AML-193 (cell line): ENCODE data around the gene TUBB4B.
"Not testable (repeated sequence)": the region's sequence is repeated elsewhere in the genome, so short reads cannot be mapped to it uniquely, and the experiment has no call there.

Experiments used
- DNase-seq, 2 experiments: peaks; one replicate each; lab custom pipeline; 2025; lab: John Stamatoyannopoulos, UW

Gene TUBB4B

DNA sequence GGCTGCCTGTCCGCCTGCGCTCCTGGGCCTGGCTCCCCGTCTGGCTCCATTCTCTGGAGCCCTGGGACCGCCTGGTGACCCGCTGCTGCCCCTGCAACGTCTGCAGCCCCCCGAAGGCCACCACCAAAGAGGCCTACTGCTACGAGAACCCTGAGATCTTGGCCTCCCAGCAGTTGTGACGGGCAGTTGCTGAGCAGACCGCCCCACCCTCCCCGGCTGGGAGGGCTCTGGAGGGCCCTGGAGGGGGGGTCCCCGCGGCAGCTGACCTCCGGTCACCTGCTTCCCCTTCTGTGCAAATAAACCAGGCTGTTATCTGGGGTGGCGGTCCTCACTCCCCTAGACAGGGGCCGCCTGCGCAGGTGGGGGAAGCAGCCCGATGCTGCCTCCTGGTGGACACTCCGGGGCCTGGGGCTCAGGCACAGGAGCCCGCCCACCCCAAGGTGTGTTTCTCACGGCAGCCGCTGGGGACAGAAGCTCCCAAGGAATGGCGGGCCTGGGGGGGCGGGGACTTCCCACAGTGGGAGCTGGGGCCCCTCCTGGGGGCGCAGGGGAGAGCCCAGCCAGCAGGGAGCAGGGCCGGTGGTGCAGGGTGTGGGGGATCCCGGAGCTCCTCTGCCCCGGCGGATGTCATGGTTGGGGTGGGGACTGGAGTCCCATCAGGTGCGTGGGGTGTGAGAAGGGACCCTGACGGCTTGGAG is 4.7 kb upstream of the TUBB4B start:
- DNase-seq: peak; percentile 55 to 71

DNA sequence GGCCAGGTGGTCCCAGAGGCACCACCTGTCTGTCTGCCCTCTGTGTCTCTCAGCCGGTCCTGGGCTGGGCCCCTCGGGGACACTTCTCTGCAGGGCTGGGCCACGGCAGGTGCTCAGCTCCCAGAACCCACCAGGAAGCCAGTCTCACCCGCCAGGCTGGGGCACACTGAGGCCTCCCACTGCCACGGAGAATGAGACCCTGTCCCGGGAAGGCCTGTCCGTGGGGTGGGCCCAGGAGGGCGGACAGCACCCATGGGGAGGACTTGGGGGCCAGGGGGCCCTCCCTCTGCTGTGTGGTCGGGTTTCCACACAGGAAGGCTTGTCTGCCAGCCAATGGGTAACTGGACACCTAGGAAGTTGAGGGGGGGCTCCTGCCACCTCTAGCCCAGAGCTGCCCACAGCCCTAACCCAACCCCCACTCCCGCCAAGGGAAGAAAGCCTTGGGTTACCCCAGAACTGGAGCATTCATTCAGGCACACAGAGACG is 4.1 kb upstream of the TUBB4B start:
- DNase-seq: no peak

DNA sequence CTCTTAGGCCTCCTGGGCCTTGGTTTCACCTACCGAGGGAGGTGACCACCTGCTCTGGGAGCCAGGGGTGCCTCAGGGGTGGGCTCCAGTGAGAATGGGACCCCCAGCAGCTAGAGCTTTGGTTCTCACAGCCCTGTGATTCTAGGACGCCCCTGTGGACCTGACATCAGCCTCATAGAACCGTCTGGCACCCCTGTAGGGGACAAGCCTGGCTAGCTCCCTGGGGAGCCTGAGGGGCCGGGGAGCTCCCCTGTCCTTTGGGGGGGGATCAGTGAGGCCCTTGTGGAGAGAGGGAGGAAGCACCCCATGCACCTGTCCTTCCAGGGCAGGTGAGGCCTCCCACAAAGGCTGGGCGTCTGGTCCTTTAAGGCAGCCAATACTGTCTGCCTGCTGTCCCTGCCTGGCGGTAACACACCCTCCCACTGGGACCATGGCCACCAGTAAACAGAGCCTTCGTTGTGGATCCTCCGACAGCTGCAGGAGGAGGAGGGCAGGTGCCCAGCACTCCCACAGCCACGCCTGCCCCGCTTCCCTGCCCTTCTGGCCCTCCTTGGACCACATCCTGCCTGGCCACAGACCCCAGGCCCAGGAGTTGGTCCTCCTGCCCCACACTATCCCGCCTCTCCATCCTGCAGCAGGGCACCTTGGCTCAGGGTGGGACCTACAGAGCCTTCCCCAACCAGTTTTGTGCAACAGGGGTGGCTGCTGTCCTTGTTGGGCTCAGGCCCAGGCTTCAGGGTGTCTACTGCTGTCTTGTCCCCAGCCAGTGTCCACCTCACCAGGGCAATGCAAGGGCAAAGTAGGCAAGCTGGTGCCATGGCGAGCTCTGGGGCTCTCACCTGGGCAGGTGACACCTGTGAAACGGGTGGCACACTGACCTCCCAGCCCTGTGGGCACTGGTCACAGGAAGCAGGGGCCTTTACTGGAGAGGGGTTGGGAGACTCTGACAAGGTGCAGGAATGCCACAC is 3.0 kb upstream of the TUBB4B start:
- DNase-seq: no peak

DNA sequence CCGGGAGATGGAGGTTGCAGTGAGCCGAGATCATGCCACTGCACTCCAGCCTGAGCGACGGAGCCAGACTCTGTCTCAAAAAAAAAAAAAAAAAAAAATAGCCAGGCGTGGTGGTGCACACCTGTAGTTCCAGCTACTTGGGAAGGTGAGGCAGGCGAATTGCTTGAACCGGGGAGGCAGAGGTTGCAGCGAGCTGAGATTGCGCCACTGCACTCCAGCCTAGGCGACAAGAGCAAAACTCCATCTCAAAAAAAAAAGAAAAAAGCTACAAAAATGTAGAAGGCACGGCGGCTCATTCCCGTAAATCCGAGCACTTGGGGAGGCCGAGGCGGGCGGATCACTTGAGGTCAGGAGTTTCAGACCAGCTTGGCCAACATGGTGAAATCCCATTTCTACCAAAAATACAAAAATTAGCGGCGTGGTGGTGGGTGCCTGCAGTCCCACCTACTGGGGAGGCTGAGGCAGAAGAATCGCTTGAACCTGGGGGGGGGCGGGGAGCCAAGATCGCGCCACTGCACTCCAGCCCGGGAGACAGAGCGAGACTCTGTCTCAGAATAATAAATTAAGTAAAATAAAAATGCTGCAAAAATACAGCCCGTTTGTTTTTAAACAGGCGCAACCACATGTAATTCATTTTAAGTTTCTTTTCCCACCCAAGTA is 1.4 kb upstream of the TUBB4B start:
- not testable (repeated sequence) for DNase-seq

DNA sequence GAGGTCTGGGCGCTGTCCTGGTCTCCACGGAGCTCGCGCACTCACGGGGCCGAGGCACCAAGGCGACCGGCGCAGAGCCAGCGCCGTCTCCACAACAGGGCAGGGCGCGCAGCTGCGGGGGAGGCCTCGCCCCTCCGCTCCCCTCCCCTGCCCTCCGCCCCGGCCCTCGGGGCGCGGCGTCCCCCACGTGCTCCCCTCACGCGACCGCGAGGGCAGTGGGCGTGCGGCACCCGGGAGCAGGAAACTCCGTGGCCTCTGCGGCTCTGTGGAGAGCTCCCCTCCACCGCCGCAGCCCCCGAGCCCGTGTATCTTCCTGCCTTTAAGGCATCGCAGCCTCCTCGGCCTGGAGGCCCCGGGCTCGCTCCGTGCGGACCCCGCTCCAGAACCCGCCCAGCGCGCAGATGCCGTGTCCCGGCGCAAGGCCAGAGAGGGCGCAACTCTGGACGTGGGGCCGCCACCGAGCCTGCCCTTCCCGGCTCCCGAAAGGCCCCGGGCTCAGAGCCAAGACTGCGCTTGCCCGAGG is 708 bp upstream of the TUBB4B start:
- DNase-seq: peak; percentile 54 to 63

DNA sequence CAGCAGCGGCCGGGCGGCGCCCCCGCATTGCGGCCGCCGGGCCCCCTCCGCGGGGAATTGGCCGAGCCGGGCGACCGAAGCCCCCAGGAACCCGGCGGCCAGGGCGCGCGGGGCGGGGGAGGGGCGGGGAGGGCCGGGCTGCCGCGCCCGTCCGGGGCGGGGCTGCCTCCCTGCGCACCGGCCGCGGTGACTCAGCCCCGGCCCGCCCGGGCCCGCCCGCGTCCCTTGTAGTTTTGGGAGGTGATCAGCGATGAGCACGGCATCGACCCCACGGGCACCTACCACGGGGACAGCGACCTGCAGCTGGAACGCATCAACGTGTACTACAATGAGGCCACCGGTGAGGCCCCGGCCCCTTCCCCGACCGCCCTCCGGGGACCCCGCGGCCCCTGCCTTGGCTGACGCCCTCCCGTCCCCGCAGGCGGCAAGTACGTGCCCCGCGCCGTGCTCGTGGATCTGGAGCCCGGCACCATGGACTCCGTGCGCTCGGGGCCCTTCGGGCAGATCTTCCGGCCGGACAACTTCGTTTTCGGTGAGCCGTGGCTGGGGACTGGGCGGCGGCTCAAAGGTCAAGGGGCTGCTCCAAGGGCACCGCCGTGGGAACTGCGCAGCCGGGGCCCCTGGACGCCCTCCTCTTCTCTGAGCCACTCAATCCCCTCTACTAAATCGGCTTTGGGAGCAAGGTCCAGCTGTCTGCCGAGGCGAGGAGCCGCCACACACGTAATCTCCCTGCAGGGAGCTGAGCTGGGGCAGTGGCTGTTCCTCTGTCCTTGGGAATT is 592 bp downstream of the TUBB4B start:
- DNase-seq: peak in 1 of 2 experiments; percentile 7

DNA sequence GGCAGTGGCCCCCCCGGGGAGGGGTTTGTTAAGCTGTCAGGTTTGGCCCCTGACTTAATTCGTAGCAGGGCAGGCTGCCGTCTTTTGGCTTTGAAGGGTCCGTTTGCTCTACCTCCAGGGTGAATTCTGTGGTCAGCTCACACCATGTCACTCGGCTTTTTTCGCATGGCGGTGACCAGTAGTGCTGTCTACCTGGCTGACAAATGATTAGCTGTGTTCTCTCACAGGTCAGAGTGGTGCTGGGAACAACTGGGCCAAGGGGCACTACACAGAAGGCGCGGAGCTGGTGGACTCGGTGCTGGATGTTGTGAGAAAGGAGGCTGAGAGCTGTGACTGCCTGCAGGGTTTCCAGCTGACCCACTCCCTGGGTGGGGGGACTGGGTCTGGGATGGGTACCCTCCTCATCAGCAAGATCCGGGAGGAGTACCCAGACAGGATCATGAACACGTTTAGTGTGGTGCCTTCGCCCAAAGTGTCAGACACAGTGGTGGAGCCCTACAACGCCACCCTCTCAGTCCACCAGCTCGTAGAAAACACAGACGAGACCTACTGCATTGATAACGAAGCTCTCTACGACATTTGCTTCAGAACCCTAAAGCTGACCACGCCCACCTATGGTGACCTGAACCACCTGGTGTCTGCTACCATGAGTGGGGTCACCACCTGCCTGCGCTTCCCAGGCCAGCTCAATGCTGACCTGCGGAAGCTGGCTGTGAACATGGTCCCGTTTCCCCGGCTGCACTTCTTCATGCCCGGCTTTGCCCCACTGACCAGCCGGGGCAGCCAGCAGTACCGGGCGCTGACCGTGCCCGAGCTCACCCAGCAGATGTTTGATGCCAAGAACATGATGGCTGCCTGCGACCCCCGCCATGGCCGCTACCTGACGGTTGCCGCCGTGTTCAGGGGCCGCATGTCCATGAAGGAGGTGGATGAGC is 1.4 kb downstream of the TUBB4B start:
- no peak for DNase-seq

DNA sequence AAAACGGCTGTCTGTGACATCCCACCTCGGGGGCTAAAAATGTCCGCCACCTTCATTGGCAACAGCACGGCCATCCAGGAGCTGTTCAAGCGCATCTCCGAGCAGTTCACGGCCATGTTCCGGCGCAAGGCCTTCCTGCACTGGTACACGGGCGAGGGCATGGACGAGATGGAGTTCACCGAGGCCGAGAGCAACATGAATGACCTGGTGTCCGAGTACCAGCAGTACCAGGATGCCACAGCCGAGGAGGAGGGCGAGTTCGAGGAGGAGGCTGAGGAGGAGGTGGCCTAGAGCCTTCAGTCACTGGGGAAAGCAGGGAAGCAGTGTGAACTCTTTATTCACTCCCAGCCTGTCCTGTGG is 2.2 kb downstream of the TUBB4B start:
- not testable (repeated sequence) for DNase-seq

DNA sequence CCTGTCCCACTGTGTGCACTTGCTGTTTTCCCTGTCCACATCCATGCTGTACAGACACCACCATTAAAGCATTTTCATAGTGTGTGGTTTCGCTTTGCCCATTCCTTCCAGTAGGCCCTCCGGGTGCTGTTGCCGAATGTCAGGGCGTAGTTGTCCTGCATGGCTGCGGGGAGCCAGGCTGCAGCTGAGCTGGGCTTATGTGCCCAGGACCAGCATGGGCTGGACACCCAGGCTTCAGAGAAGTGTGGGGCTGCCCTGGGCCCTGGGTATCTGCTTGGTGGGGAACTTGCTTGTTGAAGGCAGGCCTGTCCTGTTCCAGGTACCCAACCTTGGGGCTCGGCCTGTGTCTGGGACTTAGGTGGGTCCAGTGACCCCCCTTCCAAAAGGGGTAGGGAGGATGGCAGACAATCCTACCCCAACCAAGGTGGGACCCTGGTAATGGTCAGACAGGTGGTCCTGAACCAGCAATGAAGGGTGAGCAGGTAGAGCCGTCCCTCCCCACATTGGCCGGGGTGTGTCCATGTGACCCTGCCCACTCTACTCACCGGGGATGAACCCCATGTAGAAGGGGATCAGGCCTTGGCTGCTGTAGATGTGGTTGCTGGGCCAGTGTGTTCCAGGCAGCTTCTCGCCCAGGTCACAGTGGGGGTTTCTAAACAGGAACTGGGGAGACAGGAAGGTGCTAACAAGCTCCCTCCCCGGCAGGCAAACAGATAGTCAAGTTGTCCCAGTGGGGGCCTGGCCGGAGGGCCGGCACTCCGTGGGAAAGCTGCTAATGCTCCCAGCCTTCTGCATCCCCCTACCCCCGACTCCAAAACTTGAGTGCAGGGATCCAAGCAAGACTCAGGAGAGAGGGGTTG is 2.8 kb downstream of the TUBB4B start:
- DNase-seq: no peak

DNA sequence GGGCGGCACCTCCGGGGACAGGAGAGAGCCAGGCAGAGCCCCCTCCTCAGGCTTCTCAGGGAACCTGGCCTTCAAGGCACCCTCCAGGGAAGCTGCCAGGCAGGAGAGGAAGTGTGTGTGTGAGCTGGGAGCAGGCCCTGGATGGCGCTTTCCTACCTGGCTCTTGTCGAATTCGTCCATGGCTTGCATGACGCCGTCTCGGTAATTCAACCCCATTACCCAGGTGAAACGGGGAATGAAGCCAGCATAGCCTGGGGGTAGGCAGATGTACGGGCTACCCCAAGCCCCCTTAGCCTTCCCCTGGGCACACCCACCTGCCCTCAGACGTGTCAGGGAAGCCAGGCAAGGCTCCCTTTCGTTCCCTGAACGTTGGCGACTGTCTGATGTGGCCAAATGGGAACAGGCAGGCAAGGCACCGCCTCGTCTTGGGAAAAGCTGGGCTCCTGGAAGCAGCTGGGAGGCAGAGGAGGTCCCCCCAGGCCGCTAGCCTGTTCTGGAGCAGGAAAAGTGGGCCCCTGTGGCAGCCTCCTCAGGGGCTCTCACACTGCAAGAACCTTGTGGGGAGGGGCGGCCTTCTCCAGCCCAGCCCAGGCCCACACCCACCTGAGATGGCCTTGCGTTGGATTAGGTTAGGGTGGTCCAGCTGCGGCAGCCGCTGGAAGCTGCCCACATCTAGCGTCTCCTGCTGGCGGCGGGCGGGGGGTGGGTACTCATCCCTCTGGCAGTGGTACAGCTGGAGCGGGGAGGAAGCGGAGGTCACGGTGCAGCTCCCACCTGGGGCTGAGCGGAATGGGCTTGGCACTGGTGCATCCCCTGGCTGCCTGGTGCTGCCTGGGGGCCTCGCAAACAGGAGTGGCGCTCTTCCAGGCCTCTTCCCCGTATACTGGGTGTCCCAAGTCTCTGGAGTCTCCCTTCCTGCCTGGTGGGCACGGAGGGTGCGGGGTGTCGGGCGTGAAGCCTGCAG is 3.7 kb downstream of the TUBB4B start:
- DNase-seq: no peak

DNA sequence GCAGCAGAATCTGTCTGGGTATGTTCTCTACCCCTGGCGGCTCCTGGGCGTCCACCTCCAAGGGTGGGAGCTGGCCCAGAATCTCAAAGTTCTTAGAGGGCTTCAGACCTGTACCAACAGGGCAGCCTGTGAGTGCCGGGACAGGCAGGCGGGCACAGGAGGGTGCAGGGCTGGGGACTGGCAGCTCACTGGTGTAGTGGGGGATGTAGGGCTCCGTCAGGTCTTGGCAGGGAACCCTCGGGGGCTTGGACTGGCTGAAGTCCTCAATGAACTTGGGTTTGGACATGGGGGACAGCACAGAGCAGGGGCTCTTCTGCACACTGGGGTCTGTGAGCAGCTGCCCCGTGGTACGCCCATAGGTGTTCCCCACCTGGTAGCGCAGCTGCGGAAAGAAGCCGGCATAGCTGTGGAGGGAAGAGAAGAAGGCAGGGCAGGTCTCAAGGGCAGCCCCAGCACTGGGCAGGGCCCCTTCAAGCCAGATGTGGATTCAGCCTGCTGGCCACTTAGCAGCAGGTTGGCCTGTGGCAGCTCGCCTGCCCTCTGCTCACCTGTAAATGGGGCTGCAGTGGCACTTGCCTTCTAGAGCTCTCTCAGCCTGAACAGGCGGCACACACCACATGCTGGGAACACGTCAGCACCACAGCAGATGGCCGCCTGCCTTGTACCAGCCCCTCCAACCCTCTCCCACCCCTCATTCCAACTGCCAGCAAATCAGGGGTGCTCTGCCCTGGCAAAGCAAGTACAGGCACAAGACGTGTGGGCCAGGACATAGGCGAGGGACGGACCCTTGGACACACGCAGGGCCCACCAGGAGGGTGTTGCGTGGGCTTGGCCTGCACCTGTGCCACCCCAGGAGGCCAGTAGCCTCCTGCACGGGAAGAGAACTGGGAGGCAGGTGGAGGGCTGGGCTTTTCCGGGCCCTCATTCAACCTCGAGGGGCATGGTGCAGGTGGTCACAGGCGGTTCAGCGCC is 4.6 kb downstream of the TUBB4B start:
- no peak for DNase-seq

DNA sequence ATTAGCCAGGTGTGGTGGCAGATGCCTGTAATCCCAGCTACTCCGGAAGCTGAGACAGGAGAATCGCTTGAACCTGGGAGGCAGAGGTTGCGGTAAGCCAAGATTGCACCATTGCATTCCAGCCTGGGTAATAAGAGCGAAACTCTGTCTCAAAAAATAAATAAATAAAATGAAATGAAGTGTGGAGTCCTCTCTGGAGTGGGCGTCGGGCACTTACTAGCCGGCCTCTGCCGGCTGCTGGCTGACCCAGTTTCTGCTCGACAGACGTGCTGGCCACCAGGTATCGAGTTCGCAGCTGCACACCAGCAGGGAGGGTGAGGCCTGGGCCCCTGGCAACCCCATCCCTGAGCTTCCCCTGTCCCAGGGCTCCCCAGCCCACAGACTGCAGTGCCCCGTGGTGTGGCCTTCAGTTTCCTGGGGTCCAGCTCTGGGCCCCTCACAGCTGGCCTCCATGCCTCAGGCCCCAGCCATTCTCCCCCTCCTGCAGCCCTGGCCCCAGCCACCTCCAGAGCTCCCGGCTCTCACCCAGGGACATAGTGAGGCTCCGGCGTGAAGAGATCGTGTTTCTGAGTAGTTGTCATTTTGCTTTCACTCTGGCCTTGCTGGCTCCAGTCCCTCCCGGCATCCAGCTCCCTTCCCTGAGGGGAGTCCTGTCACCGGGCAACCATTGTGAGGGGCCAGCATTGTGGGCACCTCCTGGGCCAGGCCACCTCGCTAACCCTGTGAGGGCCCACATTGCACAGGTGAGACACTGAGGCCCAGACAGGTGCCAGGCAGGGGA is 6.2 kb downstream of the TUBB4B start:
- DNase-seq: no peak

DNA sequence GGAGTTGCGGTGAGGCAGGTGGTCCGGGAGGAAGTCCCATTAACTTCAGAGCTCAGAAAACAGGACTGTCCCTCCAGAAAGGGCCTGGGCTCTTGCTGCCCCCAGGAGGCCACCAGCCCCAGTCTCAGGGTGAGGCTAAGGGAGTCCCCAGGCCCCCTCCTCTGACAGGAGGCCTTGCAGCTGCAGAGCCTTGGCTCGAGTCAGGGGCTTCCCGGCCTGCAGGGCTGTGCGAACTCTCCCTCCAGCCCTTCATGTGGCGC is 6.8 kb downstream of the TUBB4B start:
- DNase-seq: no peak

DNA sequence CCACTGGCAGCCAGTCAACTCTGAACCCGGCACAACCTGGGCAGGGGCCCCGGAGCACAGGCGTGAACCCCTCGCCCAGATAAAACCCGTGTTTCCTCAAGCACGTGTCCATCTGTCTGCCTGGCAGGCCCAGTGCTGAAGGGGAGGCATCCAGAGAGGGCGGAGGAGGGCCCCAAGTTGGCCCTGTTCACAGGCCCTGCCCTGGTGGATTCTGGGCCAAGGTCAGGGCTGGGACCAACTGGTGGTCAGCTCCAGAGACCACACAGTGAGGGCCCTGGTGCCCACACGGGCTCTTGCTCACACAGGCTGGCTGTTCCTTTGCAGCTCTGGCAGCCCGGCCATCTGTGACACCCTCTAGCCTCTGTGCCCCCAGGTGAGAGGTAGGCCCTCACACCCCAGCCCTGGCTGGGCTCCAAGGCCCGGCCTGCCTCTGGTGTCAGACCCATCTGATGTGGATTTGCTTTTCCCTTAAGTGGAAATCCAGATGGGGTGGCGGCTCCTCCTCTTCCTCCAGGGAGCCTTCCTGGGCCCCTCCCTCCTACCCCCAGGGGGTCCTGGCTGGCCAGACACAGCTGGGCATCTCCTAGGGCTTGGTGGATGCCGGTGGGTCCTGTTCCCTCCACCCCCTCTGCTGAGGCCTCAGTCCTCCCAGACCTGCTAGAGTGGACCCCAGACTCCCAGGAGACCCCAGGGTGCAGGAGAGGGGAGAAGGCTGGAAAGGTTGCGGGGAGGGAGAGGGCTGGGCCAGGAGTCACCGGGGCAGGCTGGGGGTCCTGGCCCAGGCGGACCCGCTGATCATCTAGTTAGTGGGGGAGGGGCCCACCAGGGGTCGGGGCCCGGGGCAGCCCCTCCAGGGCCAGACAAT is 9.5 kb downstream of the TUBB4B start:
- no peak for DNase-seq

DNA sequence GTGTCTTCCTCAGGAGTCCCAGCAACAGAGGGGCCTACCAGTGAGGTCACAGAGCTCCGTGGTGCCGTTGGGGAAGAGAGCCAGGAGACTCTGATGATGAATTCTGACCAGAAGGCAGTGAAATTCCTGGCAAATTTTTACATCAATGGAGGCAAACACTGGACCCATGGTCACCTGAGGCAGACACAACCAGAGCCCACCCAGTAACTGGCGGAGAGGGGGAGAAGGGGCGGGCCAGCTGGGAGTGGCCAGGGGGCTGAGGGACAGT is 10.0 kb downstream of the TUBB4B start, which contains the start of gene STPG3:
Gene STPG3, plus strand, starts transcription at position 93 of the 268 bp plus-strand sequence. Its CDS starts 1 bp downstream, at position 94.
- DNase-seq: no peak
